ENCODE results near the gene ATG4D.

DNA sequence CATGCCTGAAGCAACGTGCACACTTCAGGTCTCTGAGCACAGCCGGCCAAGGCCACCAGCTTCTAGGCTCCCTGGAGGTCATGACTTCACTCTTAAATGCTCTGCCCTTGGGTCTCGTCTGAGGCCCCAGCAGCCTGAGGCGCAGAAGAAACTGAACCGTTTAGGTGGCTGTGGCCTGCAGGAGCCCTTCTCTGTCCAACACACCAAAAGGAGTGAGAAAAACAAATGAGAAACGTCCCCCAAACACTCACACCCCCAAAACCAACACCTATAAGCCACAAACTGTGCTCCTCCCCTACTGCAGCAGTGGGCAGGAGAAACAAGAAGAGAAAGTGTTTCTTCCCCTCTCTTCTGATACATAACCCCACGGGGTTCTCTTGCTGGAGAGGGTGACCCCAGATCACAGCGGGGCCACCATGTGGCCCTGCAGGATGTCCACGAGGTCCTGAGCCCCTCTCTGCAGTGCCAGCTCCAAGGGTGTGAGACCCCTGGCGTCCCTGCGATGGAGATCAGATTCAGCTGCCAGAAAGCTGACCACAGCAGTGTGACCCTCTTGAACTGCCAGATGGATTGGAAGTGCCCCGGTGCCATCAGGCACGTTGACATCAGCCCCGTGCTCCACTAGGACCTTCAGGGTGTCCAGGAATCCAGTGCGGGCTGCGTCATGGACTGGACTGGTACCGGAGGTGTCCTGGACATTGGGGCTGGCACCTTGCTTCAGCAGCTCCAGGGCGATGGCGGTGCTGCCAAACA is 23.1 kb downstream of the ATG4D start:
- TF ChIP-seq, protein P1, sequence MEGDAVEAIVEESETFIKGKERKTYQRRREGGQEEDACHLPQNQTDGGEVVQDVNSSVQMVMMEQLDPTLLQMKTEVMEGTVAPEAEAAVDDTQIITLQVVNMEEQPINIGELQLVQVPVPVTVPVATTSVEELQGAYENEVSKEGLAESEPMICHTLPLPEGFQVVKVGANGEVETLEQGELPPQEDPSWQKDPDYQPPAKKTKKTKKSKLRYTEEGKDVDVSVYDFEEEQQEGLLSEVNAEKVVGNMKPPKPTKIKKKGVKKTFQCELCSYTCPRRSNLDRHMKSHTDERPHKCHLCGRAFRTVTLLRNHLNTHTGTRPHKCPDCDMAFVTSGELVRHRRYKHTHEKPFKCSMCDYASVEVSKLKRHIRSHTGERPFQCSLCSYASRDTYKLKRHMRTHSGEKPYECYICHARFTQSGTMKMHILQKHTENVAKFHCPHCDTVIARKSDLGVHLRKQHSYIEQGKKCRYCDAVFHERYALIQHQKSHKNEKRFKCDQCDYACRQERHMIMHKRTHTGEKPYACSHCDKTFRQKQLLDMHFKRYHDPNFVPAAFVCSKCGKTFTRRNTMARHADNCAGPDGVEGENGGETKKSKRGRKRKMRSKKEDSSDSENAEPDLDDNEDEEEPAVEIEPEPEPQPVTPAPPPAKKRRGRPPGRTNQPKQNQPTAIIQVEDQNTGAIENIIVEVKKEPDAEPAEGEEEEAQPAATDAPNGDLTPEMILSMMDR (IDR thresholded peaks at IDR 0.05; ENCODE audit: borderline replicate concordance, extremely low read depth, low read length, poor library complexity, severe bottlenecking): no peak
- no peak for TF ChIP-seq EZH2 (IDR thresholded peaks at IDR 0.05; ENCODE audit: borderline replicate concordance, low read depth, low read length, severe bottlenecking)

Measured in DND-41 (cell line).